COR-L47 (cell line): Measurements from ENCODE around the gene ABCD2.
"Not testable (repeated sequence)": the region's sequence is repeated elsewhere in the genome, so short reads cannot be mapped to it uniquely, and the experiment has no call there.

ENCODE experiments used
- DNase-seq: peaks from one replicate; lab custom pipeline; 2025; lab: John Stamatoyannopoulos, UW

Gene ABCD2

GRCh38 chr12:39611818-39612217 lies 7.8 kb downstream of the ABCD2 start:
- no peak for DNase-seq

DNA sequence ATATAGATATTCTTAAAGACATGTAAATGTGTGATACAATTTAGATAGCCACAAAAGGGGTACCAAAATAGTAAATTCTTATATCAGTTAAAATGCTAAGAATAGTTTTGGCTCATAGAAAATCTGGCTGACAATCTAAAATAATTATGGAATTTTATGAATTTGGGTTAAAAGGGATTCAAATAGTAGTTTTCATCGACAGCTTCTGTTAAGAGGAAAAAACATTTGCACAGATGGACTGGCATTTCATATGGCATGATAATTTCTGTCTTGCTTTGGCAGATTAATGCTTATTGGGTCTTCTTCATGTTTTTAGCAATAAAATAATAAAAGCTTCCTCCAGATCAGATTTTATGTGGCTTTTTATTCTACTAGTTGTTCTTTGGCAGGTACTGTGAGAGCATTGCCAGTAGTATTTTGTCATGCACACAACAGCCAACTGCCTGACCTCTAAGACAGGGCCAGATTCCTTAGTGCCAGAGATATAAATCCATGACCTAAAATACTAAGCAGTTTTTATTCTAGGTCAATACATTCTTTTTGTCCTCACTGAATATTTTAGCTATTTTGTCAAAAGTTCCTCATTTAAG lies 9.1 kb downstream of the ABCD2 start:
- no peak for DNase-seq

DNA sequence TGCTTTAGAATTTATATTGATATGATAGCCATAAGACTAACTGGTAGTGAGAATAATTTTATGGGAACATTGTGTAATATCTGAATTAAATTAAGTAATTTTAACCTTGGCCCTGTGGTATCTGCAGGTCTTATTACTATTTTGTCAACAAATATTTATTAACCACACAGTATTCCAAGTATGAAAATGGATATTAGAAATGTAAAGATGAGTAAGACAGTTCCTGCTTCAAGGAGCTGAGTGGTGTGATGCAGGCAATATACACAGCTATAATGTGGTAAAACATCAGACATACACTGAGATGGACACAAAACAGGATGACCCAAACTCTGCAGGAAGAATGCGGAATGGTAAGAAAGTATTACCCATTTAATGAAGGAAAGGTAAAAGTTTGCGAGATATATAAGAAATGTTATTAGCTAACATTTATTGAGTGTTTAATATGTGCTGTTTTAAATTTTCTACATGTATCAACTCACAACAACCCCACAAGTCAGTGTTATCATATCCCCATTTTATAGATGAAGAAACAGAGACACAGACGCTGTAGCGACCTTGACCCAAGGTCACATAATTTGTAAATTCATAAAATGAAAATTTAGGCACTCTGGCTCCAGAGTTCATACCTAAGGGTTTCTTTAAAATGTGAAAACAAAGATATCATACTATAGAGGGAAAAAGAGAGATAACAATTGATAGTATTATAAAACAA lies 12.7 kb downstream of the ABCD2 start:
- DNase-seq: no peak

DNA sequence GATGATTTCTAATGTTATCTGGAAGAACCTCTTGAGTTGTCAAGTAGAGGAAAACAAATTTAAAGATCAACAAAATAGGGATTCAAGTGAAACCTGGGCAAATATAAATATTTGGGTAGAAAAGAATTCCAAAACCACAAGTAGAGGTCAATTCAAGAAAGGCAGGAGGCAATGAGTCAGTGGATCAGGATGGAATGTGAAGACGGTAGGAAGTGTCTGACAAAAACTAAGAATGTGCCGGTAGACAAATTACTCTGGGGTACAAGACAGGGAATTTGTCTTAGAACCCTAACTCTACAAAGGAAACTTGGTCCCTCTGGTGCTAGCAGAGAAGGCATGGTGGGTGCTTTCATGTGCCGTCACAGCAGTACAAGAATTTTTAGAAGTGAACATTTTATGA lies 13.6 kb downstream of the ABCD2 start:
- no peak for DNase-seq

DNA sequence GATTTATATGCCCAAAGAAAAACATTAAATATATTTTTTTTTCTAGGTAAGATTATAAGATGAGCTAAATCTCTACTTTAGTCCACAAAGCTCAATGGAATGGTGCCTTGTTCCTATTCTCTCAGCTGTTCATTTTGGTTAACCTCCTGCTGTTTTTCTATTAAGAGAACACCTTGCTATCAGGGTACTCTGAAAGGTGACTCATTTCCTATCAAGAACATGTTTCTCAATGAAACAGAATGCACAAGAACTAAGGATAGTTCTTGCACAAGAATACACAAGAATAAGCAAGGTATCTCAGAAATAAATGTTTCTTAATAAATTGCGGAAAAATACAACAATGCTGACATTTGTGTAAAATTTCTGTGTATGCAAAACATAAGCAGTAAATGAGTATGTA lies 14.1 kb downstream of the ABCD2 start:
- DNase-seq: no peak

DNA sequence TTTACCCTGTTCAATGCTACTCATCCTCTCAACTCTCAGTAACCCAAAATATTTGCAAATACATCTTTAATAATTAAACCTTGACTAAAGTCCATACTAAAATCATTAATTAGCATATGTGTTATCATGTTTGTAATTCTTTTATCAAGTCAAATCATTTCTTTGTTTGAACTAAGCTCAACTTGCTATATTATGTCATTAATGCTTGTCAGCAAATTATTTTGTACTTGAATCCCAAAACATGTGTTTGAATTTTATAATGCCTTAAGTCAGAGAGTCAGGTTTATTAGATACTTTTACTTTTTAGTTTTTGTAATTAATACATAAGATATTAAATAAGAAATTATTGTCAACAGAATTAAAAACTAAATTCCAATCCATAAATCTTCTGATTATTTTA lies 16.5 kb downstream of the ABCD2 start:
- DNase-seq: no peak

DNA sequence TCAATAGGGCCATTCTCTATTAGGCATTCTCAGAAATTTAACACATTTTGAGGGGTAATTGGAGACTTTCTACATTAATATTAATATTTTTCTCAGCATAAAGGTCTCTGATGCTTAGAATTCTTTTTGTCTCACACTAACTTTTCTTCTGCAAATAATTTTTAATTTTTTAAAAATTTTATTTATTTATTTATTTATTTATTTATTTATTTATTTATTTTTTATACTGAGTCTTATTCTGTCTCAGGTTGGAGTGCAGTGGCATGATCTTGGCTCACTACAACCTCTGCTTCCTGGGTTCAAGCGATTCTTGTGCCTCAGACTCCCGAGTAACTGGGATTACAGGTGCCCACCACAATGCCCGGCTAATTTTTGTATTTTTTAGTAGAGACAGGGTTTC lies 17.7 kb downstream of the ABCD2 start:
- DNase-seq: not testable (repeated sequence)

DNA sequence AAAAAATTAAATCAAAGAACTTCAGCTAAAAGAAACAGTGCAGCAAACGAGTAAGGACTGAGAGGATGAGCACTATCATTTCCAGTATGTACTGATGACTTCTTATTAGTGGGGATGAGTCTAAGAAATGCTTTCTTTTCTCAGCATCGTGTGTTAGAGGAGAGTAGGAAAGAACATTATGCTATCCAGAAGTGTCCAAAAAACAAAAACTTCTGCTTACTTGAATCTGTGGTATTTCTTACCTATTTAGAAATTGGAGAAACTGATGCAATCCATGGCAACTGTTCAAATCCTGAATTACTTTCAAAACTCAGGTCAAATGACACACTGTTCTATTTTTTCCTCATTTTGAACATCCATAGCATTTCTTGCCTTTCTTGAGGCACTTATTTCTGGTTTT lies 23.7 kb downstream of the ABCD2 start:
- DNase-seq: no peak

- DNase-seq: no peak
Observed at GRCh38 chr12:39592295-39592694, 27.3 kb downstream of the ABCD2 start.

DNA sequence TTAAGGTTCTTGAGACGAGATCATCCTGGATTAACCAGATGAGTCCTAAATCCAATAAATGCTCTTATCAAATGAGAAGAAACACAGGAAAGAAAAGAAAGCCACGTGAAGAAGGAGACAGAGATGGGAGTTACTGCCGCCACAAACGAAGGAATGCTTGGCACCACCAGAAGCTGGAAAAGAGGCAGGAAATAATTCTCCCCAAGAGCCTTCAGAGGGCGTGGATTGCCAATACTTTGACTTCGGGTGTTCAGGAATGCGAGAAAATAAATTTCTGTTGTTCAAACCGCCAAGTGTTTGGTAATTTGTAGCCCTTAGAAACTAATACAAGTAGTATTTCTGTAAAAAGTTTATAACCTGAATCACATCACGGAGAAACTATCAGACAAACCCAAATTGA lies 31.3 kb downstream of the ABCD2 start:
- no peak for DNase-seq

GRCh38 chr12:39587225-39587624 lies 32.4 kb downstream of the ABCD2 start:
- DNase-seq: peak; percentile 19

DNA sequence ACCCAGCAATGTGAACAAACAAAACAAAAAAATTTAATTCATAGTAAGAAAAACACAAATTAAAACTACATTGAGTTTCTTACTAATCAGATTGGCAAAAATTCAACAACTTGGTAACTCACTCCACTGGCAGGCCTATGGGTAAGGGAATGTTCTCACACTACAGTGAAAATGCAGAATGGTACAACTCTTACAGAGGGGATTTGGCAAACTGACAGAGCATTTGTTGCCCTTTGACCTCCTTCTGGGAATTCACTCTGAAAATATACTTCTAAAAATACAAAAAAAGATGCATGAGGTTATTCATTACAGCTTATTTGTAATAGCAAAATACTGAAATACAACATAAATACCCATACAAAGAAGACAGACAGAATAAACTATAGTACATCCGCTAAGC lies 32.8 kb downstream of the ABCD2 start:
- DNase-seq: no peak

DNA sequence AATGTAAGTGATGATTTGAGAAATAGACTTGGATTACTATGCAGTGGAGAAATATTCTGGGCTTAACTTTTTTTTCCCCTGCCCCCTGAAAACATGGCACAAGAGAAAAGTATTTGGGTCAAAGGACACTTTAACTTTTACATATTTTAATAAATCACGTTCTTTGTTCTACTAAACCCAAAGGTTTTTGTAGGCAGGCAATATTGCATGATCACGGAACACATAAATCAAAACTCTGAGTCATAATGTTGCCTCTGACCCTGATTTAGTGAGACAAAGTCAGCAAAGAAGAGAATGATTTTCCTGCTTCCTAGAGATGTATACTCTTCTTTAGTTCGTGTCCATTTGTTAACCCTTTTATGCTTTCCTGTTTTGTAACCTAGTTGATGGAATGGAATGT lies 38.0 kb downstream of the ABCD2 start:
- DNase-seq: no peak

- DNase-seq: no peak
Observed at GRCh38 chr12:39575498-39575875, 44.1 kb downstream of the ABCD2 start.

- DNase-seq: no peak
Observed at GRCh38 chr12:39574785-39575497, 44.7 kb downstream of the ABCD2 start.

DNA sequence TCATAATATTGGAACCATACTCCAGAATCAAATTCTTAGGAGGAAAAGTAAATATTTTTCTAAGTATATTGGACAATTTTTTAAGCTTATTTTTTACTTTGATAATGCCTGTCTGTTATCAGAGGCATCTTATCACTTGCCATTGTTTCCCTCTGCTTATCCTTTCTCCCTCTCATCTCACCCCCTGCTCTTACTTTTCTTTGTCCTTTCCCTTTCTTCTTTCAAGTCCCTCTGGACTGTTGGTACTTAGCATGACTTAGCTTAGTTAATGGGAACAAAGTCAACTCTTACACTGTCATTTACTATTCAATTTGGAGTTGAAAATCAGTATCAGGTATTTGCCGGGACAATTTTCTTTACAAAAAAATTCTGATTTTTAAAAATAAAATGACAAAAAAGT lies 45.2 kb downstream of the ABCD2 start:
- DNase-seq: no peak

- DNase-seq: no peak
Observed at GRCh38 chr12:39573971-39574370, 45.6 kb downstream of the ABCD2 start.

GRCh38 chr12:39572551-39572950 lies 47.1 kb downstream of the ABCD2 start:
- no peak for DNase-seq

- DNase-seq: no peak
Observed at GRCh38 chr12:39571351-39571750, 48.3 kb downstream of the ABCD2 start.

DNA sequence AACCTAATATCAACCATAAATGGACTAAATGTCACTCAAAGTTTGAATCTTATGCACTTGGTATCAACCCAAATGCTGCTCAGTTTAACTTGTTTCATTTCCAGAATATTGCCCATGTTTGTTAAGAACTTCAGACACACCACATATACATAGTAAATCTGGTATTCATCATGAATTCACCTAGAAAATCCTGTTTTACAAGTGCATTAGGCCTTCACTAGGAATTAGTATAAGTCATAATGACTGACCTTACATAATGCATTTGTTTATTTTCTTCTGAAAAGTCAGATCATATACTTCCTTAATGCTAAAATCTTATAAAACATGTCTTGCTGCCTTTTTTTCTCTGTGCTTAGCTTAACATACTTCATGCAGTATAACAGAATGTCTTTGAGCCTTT lies 66.1 kb downstream of the ABCD2 start:
- no peak for DNase-seq

DNA sequence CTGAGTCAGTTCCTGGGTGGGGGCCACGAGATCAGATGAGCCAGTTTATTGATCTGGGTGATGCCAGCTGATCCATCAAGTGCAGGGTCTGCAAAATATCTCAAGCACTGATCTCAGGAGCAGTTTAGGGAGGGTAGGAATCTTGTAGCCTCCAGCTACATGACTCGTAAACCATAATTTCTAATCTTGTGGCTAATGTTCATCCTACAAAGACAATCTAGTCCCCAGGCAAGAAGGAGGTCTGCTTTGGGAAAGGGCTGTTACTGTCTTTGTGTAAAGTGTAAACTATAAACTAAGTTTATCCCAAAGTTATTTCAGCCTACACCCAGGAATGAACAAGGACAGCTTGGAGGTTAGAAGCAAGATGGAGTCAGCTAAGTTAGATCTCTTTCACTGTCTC lies 75.4 kb downstream of the ABCD2 start:
- not testable (repeated sequence) for DNase-seq

- DNase-seq: no peak
Observed at GRCh38 chr12:39541471-39541870, 78.1 kb downstream of the ABCD2 start.

DNA sequence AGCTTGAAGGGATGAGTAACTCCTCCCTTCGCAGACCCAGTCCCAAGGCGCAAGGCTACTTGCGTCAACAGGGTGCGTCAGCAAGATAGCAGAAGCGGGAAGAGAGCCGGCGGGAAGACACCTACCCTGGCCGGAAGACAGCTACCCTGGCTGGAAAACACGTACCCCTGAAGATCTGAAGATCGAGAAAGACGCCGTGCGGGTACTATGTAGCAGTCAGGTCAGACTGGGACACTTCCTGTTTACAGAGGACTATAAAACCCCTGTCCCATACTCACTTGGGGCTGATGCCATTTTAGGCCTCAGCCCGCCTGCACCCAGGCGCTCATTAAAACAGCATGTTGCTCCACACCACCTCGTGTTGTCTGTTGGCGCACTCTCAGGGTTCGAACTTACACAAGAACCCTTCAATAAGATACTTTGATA lies 80.9 kb downstream of the ABCD2 start:
- no peak for DNase-seq

- DNase-seq: no peak
Observed at GRCh38 chr12:39533951-39534350, 85.7 kb downstream of the ABCD2 start.
